22Rv1 (cell line): ENCODE data around the gene SNRPD2.

Experiments used
- ZFX ChIP-seq: fragments of 450-650 bp; IDR thresholded peaks from 2 replicates; pipeline ENCODE4 v1.6.1; 2017; ENCODE audit warnings: antibody characterized with exemption, borderline replicate concordance
- TF ChIP-seq, protein P1 (sequence below): fragments of 450-650 bp; IDR thresholded peaks from 2 replicates; pipeline ENCODE4 v1.5.1; 2017; ENCODE audit warnings: mild to moderate bottlenecking

DNA sequence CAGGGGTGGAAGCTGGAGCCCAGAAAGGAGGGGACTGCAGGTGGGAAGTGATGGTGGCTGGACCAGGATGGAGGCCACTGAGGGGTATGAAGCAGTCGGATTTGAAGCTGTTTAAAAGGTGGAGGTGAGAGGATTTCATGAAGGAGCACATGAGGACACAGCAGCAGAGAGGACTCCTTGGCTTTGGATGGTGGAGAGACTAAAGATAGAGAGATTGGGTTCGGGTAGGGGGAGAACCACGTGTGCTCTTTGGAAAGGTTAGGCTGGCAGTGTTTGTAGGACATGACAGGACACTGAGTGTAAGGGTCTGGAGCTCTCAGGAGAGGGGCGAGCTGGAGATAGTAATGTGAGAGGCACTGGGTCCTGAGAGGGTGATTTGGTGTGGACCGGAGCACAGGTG, 8.8 kb downstream of the SNRPD2 start:
- TF ChIP-seq, protein P1, sequence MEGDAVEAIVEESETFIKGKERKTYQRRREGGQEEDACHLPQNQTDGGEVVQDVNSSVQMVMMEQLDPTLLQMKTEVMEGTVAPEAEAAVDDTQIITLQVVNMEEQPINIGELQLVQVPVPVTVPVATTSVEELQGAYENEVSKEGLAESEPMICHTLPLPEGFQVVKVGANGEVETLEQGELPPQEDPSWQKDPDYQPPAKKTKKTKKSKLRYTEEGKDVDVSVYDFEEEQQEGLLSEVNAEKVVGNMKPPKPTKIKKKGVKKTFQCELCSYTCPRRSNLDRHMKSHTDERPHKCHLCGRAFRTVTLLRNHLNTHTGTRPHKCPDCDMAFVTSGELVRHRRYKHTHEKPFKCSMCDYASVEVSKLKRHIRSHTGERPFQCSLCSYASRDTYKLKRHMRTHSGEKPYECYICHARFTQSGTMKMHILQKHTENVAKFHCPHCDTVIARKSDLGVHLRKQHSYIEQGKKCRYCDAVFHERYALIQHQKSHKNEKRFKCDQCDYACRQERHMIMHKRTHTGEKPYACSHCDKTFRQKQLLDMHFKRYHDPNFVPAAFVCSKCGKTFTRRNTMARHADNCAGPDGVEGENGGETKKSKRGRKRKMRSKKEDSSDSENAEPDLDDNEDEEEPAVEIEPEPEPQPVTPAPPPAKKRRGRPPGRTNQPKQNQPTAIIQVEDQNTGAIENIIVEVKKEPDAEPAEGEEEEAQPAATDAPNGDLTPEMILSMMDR, result no peak
- no peak for TF ChIP-seq ZFX
